ENCODE measurements around the gene GLIPR1L2.

- TF ChIP-seq, protein P1, sequence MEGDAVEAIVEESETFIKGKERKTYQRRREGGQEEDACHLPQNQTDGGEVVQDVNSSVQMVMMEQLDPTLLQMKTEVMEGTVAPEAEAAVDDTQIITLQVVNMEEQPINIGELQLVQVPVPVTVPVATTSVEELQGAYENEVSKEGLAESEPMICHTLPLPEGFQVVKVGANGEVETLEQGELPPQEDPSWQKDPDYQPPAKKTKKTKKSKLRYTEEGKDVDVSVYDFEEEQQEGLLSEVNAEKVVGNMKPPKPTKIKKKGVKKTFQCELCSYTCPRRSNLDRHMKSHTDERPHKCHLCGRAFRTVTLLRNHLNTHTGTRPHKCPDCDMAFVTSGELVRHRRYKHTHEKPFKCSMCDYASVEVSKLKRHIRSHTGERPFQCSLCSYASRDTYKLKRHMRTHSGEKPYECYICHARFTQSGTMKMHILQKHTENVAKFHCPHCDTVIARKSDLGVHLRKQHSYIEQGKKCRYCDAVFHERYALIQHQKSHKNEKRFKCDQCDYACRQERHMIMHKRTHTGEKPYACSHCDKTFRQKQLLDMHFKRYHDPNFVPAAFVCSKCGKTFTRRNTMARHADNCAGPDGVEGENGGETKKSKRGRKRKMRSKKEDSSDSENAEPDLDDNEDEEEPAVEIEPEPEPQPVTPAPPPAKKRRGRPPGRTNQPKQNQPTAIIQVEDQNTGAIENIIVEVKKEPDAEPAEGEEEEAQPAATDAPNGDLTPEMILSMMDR (IDR thresholded peaks at IDR 0.05; ENCODE audit: low read depth, low read length, poor library complexity, severe bottlenecking): no peak
- no peak for TF ChIP-seq EZH2phosphoT487 (IDR thresholded peaks at IDR 0.05; ENCODE audit: borderline replicate concordance, low read length)
Observed at GRCh38 chr12:75419841-75420240, 29.0 kb downstream of the GLIPR1L2 start.

Data from DOHH2 (cell line).